Measurements from ENCODE around the gene OR2V2.
"Not testable (repeated sequence)": the region's sequence is repeated elsewhere in the genome, so short reads cannot be mapped to it uniquely, and the experiment has no call there.

Gene OR2V2
- long read RNA-seq, result 0 reads

- not testable (repeated sequence) for DNase-seq (ENCODE audit: low read depth in 1 of 2, low spot score in 1 of 2); H3K27ac ChIP-seq (replicated peaks); H3K27me3 ChIP-seq (ENCODE audit: insufficient read depth, poor library complexity, severe bottlenecking); H3K4me3 ChIP-seq (replicated peaks; ENCODE audit: insufficient read depth, low read length)
Measured at GRCh38 chr5:181146927-181147636, at the start of gene OR2V2. Gene OR2V2 (plus strand): TSS chr5:181147586. CDS start chr5:181154943, 7,357 bp downstream.

GRCh38 chr5:181097759-181098491 lies 49.5 kb upstream of the OR2V2 start:
- not testable (repeated sequence) for H3K27ac ChIP-seq (replicated peaks); H3K4me3 ChIP-seq (replicated peaks; ENCODE audit: insufficient read depth, low read length); DNase-seq (ENCODE audit: low read depth in 1 of 2, low spot score in 1 of 2)
- peaks cover 14% of the 10 kb centered on the region for H3K27me3 ChIP-seq (ENCODE audit: insufficient read depth, poor library complexity, severe bottlenecking)

GRCh38 chr5:181098762-181099601 lies 48.4 kb upstream of the OR2V2 start:
- Histone ChIP-seq H3K27me3 (ENCODE audit: insufficient read depth, poor library complexity, severe bottlenecking) (peaks cover 17% of the 10 kb centered on the region), H3K4me3 (replicated peaks; ENCODE audit: insufficient read depth, low read length) (no peak overlapping the region), H3K27ac (replicated peaks) (no peak overlapping the region)
- no peak for DNase-seq (ENCODE audit: low read depth in 1 of 2, low spot score in 1 of 2)
- TF ChIP-seq REST (IDR thresholded peaks at IDR 0.05; ENCODE audit: insufficient replicate concordance, low read depth), result no peak
- TF ChIP-seq GABPA (IDR thresholded peaks at IDR 0.05; ENCODE audit: low read depth), result no peak
- TF ChIP-seq POLR2AphosphoS5 (IDR thresholded peaks at IDR 0.05; ENCODE audit: low read depth), result no peak
- no peak for TF ChIP-seq SPI1 (IDR thresholded peaks at IDR 0.05; ENCODE audit: borderline replicate concordance, low read depth)
- TF ChIP-seq CTCF (IDR thresholded peaks at IDR 0.05; ENCODE audit: insufficient read depth, low read length), result no peak

- no peak for TF ChIP-seq CTCF (IDR thresholded peaks at IDR 0.05; ENCODE audit: insufficient read depth, low read length)
- no peak for TF ChIP-seq SPI1 (IDR thresholded peaks at IDR 0.05; ENCODE audit: borderline replicate concordance, low read depth)
- TF ChIP-seq GABPA (IDR thresholded peaks at IDR 0.05; ENCODE audit: low read depth), result no peak
- TF ChIP-seq REST (IDR thresholded peaks at IDR 0.05; ENCODE audit: insufficient replicate concordance, low read depth), result no peak
- no peak for TF ChIP-seq POLR2AphosphoS5 (IDR thresholded peaks at IDR 0.05; ENCODE audit: low read depth)
Measured at GRCh38 chr5:181099602-181100086, 47.7 kb upstream of the OR2V2 start.

More at GRCh38 chr5:181099602-181100086, 47.7 kb upstream of the OR2V2 start:
- Histone ChIP-seq H3K4me3 (replicated peaks; ENCODE audit: insufficient read depth, low read length) (no peak overlapping the region), H3K27ac (replicated peaks) (no peak overlapping the region), H3K27me3 (ENCODE audit: insufficient read depth, poor library complexity, severe bottlenecking) (peaks cover 23% of the 10 kb centered on the region)
- DNase-seq (ENCODE audit: low read depth in 1 of 2, low spot score in 1 of 2), result no peak
